Endothelial cell of umbilical vein (primary cell): ENCODE results near the gene UTS2R. TPM values are rescaled to one million over a fixed set of nuclear protein-coding genes. Genes with fewer than 3 reads are reported as not detected.

Source experiments
- BruUV-seq: library from RNA; stranded (reverse); fragments of 400-500 nt; replicated peaks from 2 replicates; lab custom pipeline; 2021; lab: Mats Ljungman, UMichigan
- CTCF ChIA-PET: fragments of 300-600, 350-600 bp; sonication (Branson Sonifier 250); formaldehyde crosslinking; loops from one replicate; lab custom pipeline; 2021; ENCODE audit warnings: antibody characterized with exemption, inconsistent platforms; lab: Charles Lee
- POLR2A ChIA-PET: fragments of 300-600, 350-600 bp; sonication (Branson Sonifier 250); formaldehyde crosslinking; loops from one replicate; lab custom pipeline; 2021; ENCODE audit warnings: antibody characterized with exemption, inconsistent platforms; lab: Charles Lee
- DNase-seq: peaks from one replicate; pipeline ENCODE4 v3.0.0-alpha.2; 2011; ENCODE audit warnings: low read depth, low spot score
- FAIRE-seq: peaks from 2 replicates; lab custom pipeline; 2011; peaks lifted over from hg19 to GRCh38; lab: Jason Lieb, UNC
- H2AFZ ChIP-seq: 2 replicates; pipeline ENCODE4 v1.6.0; 2012; ENCODE audit warnings: low read depth, low read length, control low read depth, inconsistent platforms
- H3K27ac ChIP-seq: 2 replicates; pipeline ENCODE4 v1.5.1; 2011; ENCODE audit warnings: low read depth, mild to moderate bottlenecking, control low read depth, low read length, moderate library complexity; ENCODE audit not compliant: insufficient read depth
- H3K27me3 ChIP-seq, 2 experiments: 2 replicates each; pipeline versions ENCODE4 v1.6.0 to v1.6.1; 2011; ENCODE audit warnings: low read length in 2 of 2, mixed read lengths in 1 of 2; ENCODE audit not compliant: control insufficient read depth in 2 of 2, insufficient read depth in 2 of 2
- H3K36me3 ChIP-seq, 2 experiments: 2 replicates in 1 of 2; 3 replicates in 1 of 2; pipeline ENCODE4 v1.5.1; 2011; ENCODE audit warnings: low read length in 2 of 2, mild to moderate bottlenecking in 1 of 2, moderate library complexity in 1 of 2; ENCODE audit not compliant: control insufficient read depth in 2 of 2, insufficient read depth in 2 of 2; ENCODE audit errors: extremely low read depth in 1 of 2
- H3K4me1 ChIP-seq: 3 replicates; pipeline ENCODE4 v1.5.1; 2011; ENCODE audit warnings: mild to moderate bottlenecking, low read length; ENCODE audit not compliant: control insufficient read depth, insufficient read depth; ENCODE audit errors: extremely low read depth
- H3K4me2 ChIP-seq: 2 replicates; pipeline ENCODE4 v1.6.1; 2011; ENCODE audit warnings: low read length, control low read depth, mixed read lengths; ENCODE audit not compliant: insufficient read depth
- H3K4me3 ChIP-seq, 3 experiments: fragments of 200-600 bp in 1 of 3; sonication (generic), shearing (Covaris generic) in 1 of 3; replicated peaks in 1 of 3; 2 replicates each; pipeline ENCODE4 v1.5.1; 2011 to 2016; ENCODE audit warnings: control low read depth in 3 of 3, low read length in 3 of 3, mild to moderate bottlenecking in 2 of 3, inconsistent platforms in 1 of 3, low read depth in 1 of 3, moderate library complexity in 1 of 3; ENCODE audit not compliant: insufficient read depth in 1 of 3
- H3K79me2 ChIP-seq: 2 replicates; pipeline ENCODE4 v1.6.0; 2012; ENCODE audit warnings: low read length, inconsistent platforms; ENCODE audit not compliant: control insufficient read depth, insufficient read depth
- H3K9ac ChIP-seq: replicated peaks from 2 replicates; pipeline ENCODE3; 2011; ENCODE audit warnings: low read length, control low read depth; ENCODE audit not compliant: insufficient read depth; ENCODE audit errors: extremely low read depth
- H3K9me1 ChIP-seq: replicated peaks from 3 replicates; pipeline ENCODE4 v1.6.0; 2011; ENCODE audit warnings: mild to moderate bottlenecking, low read length; ENCODE audit not compliant: control insufficient read depth, insufficient read depth; ENCODE audit errors: extremely low read depth
- H3K9me3 ChIP-seq: replicated peaks from 2 replicates; pipeline ENCODE4 v1.5.1; 2012; ENCODE audit warnings: low read length, inconsistent platforms; ENCODE audit not compliant: control insufficient read depth, insufficient read depth
- H4K20me1 ChIP-seq: replicated peaks from 2 replicates; pipeline ENCODE3; 2011; ENCODE audit warnings: mild to moderate bottlenecking, low read length; ENCODE audit not compliant: control insufficient read depth, insufficient read depth; ENCODE audit errors: extremely low read depth
- CTCF ChIP-seq, 2 donors: IDR thresholded peaks; 1 replicate in 1 of 2; 2 replicates in 1 of 2; pipeline ENCODE4 v1.5.1; 2011; ENCODE audit warnings: low read length in 2 of 2, mild to moderate bottlenecking in 2 of 2, moderate library complexity in 2 of 2, control low read depth in 1 of 2, inconsistent platforms in 1 of 2, low read depth in 1 of 2; ENCODE audit not compliant: insufficient read depth in 1 of 2; ENCODE audit errors: extremely low read depth in 1 of 2
- FOS ChIP-seq: IDR thresholded peaks from 2 replicates; pipeline ENCODE4 v1.6.1; 2011; ENCODE audit warnings: mild to moderate bottlenecking, low read length, moderate library complexity, borderline replicate concordance; ENCODE audit not compliant: insufficient read depth
- GATA2 ChIP-seq: IDR thresholded peaks from 2 replicates; pipeline ENCODE4 v1.7.0; 2011; ENCODE audit warnings: low read depth, mild to moderate bottlenecking, moderate library complexity, mixed read lengths, low read length; ENCODE audit not compliant: insufficient read length, insufficient read depth
- JUN ChIP-seq: IDR thresholded peaks from 2 replicates; pipeline ENCODE4 v1.6.1; 2011; ENCODE audit warnings: borderline replicate concordance, low read depth; ENCODE audit not compliant: insufficient read length, insufficient read depth
- MYC ChIP-seq: IDR thresholded peaks from one replicate; pipeline ENCODE4 v1.6.1; 2011; ENCODE audit warnings: mild to moderate bottlenecking, low read depth, low read length
- POLR2A ChIP-seq: IDR thresholded peaks from 2 replicates; pipeline ENCODE4 v1.6.1; 2012; ENCODE audit warnings: low read depth, mild to moderate bottlenecking, control low read depth, low read length
- dilution Hi-C: fragments of 300-500 bp; cut with MboI; formaldehyde crosslinking; loops from one replicate; pipeline ENCODE4 v1.15.0; 2019; ENCODE audit warnings: low sequenced_read_pairs; ENCODE audit not compliant: extremely low pct_ligation_motif_present
- intact Hi-C: fragments of 100-400 bp; cut with micrococcal nuclease; formaldehyde crosslinking; loops from one replicate; pipeline ENCODE4 v1.10.0; 2022
- polyA plus RNA-seq, 4 experiments: library from polyadenylated mRNA; depleted of rRNA in 3 of 4; stranded (reverse) in 3 of 4; unstranded in 1 of 4; fragments of >200 nt; gene quantifications; 2 replicates each; pipeline versions ENCODE4 v1.2.1 to v1.2.3, GENCODE V29; 2011 to 2012; ENCODE audit warnings: missing spikeins in 1 of 4
- total RNA-seq: library from RNA; stranded (reverse); gene quantifications from 2 replicates; pipeline ENCODE4 v1.2.3, GENCODE V29; 2021
- TF ChIP-seq, protein P1 (sequence below): IDR thresholded peaks from 2 replicates; pipeline ENCODE4 v1.6.1; 2011; ENCODE audit not compliant: insufficient read depth, insufficient read length

Gene UTS2R
- total and polyA plus RNA-seq, 2 donors (not counting 3 experiments of a cell fraction or from before 2014, with no cell fraction given) = not detected

- H3K36me3 ChIP-seq = no peaks in the 10 kb centered on the region
- intact Hi-C loops (no loop called here), dilution Hi-C loops (no loop called here)
- ChIA-PET POLR2A (no interaction called here), CTCF (interaction anchor here (1.6 to 2.4 kb wide), 3 partner anchors 13 to 59 kb away, joined by 5 to 7 read pairs (median 6); no protein-coding TSS in a partner anchor)
- DNase-seq (no peak), FAIRE-seq (no peak)
- no peak overlapping the region for H3K27ac ChIP-seq
- H3K79me2 ChIP-seq = no peaks in the 10 kb centered on the region
- H3K9ac ChIP-seq = no peak overlapping the region
- H3K9me3 ChIP-seq = no peaks in the 10 kb centered on the region
- no peak overlapping the region for H3K4me3 ChIP-seq
- H3K4me1 ChIP-seq = no peaks in the 10 kb centered on the region
- H3K9me1 ChIP-seq = no peaks in the 10 kb centered on the region
- H3K27me3 ChIP-seq = peaks cover 5 to 12% of the 10 kb centered on the region in 2 experiments
- no peaks in the 10 kb centered on the region for H4K20me1 ChIP-seq
- TF ChIP-seq CTCF (IDR thresholded peaks at IDR 0.05; ENCODE audit: extremely low read depth in 1 of 2, insufficient read depth in 1 of 2, low read depth in 1 of 2, low read length in 2 of 2) (no peak), GATA2 (no peak), JUN (no peak), MYC (no peak), FOS (no peak), POLR2A (no peak)
- TF ChIP-seq, protein P1, sequence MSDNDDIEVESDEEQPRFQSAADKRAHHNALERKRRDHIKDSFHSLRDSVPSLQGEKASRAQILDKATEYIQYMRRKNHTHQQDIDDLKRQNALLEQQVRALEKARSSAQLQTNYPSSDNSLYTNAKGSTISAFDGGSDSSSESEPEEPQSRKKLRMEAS = no peak
- no peak overlapping the region for H2AFZ ChIP-seq
- no TSS peak for BruUV-seq
- H3K4me2 ChIP-seq = no peak overlapping the region
Measured at GRCh38 chr17:82365606-82366295, 5.8 kb upstream of the UTS2R start.
